GM13976 (cell line): Measurements from ENCODE around the gene PLEKHA7.

Source experiments
- DNase-seq: peaks from one replicate; pipeline ENCODE4 v3.0.0; 2012; ENCODE audit warnings: low spot score
- in situ Hi-C: fragments of 300-500 bp; cut with MboI; formaldehyde crosslinking; loops from one replicate; pipeline ENCODE4 v1.12.0; 2022; ENCODE audit warnings: low sequenced_read_pairs, mixed read lengths, inconsistent platforms; ENCODE audit not compliant: unreplicated experiment
- TF ChIP-seq, protein P1 (sequence below): IDR thresholded peaks from 2 replicates; pipeline ENCODE4 v1.5.1; 2012; ENCODE audit warnings: borderline replicate concordance, mild to moderate bottlenecking; ENCODE audit not compliant: insufficient read depth; ENCODE audit errors: extremely low read depth, missing control alignments, control extremely low read depth

PLEKHA7 gene

GRCh38 chr11:17026487-17027082, 12.4 kb upstream of the PLEKHA7 start:
- TF ChIP-seq, protein P1, sequence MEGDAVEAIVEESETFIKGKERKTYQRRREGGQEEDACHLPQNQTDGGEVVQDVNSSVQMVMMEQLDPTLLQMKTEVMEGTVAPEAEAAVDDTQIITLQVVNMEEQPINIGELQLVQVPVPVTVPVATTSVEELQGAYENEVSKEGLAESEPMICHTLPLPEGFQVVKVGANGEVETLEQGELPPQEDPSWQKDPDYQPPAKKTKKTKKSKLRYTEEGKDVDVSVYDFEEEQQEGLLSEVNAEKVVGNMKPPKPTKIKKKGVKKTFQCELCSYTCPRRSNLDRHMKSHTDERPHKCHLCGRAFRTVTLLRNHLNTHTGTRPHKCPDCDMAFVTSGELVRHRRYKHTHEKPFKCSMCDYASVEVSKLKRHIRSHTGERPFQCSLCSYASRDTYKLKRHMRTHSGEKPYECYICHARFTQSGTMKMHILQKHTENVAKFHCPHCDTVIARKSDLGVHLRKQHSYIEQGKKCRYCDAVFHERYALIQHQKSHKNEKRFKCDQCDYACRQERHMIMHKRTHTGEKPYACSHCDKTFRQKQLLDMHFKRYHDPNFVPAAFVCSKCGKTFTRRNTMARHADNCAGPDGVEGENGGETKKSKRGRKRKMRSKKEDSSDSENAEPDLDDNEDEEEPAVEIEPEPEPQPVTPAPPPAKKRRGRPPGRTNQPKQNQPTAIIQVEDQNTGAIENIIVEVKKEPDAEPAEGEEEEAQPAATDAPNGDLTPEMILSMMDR, result no peak
- in situ Hi-C loops, result no loop called here
- no peak for DNase-seq

- in situ Hi-C loops, result no loop called here
- TF ChIP-seq, protein P1, result no peak
- DNase-seq, result no peak
Measured at GRCh38 chr11:17024924-17025323, 10.7 kb upstream of the PLEKHA7 start.

GRCh38 chr11:17021511-17021910, 7.3 kb upstream of the PLEKHA7 start:
- TF ChIP-seq, protein P1, result no peak
- DNase-seq, result no peak
- in situ Hi-C loops, result no loop called here

- TF ChIP-seq, protein P1, result no peak
- no peak for DNase-seq
- in situ Hi-C loops, result no loop called here
Measured at GRCh38 chr11:17020831-17021230, 6.6 kb upstream of the PLEKHA7 start.

DNA sequence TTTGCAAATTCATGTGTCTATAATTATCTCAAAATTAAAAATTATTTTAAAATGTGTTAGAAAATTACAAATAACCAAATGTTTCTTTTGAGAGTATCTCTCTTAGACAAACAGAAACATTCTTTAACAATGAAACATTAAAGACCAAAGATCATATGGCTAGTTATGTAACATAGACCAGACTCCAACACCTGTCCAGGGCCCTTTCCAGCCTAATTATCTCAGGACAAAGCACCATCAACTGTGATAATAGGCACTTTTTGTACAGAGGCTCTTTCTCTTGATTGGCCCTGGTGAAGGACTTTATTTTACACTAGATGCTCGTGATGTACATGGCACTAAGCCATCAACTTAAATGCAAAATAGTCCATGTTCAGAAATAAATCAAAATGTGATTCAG, 5.0 kb upstream of the PLEKHA7 start:
- no peak for DNase-seq

DNA sequence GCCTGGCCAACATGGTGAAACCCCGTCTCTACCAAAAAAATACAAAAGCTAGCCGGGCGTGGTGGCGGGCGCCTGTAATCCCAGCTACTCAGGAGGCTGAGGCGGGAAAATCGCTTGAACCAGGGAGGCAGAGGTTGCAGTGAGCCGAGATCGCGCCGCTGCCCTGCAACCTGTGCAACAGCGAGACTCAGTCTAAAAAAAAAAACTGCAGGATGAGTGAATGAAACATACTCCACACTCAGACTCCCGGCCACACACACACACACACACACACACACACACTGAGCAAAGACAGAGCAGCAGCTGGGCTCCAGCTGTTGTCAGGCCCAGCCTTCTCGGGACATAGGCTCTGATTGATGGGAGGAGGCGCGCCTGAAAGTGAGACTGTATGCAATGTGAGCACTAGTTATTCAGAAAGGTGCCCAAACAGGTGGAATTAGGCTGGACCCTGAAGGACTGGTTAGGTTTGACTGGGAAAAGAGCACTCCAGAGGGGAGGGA, 1.5 kb upstream of the PLEKHA7 start:
- DNase-seq, result no peak
- TF ChIP-seq, protein P1, result no peak
- in situ Hi-C loops, result no loop called here

More for the DNA sequence above, 5.0 kb upstream of the PLEKHA7 start:
- TF ChIP-seq, protein P1, result no peak
- in situ Hi-C loops, result no loop called here
